Activated CD4-positive, alpha-beta T cell treated with anti-CD3 and anti-CD28 coated beads, Interleukin-2, Interleukin-6, amounts not matched to agents 100 ng/mL and 50 ng/mL, durations not matched to agents 16 hours and 8 hours (primary cell): ENCODE data around the gene SACM1L.

Experiments used
- DNase-seq: peaks from one replicate; pipeline ENCODE4 v3.0.0-alpha.2; 2020

The SACM1L gene

GRCh38 chr3:45793482-45794176 is 104.4 kb downstream of the SACM1L start:
- DNase-seq, result no peak

DNA sequence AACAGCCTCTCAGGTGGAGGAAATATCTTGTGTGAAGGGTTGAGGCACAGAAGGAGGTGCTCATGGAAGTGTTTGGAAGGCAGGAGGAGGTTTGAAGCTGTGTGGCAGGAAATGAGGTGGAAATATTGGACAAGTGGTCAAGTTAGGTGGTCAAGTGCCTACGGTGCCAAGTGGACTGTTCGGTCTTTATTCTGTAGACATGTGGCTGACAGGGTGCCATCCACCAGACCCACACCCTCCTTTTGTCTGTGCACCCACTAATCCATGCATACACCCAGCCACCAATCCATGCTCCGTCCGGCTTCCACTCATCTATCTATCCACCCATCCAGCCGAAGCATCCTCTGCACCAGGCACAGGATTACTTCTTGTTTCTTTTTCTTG is 105.0 kb downstream of the SACM1L start:
- DNase-seq, result no peak

GRCh38 chr3:45794660-45795059 is 105.5 kb downstream of the SACM1L start:
- DNase-seq, result no peak
